Calu3 (cell line): ENCODE results near the gene PAQR8. TPM values are rescaled to one million over a fixed set of nuclear protein-coding genes. Genes with fewer than 3 reads are reported as not detected.

Source experiments
- BruUV-seq: library from RNA; stranded (reverse); fragments of 400-500 nt; replicated peaks from 2 replicates; lab custom pipeline; 2021; lab: Mats Ljungman, UMichigan
- CTCF ChIA-PET: fragments of 300-600 bp; sonication (Branson Sonifier 250); formaldehyde crosslinking; loops from one replicate; lab custom pipeline; 2022; ENCODE audit warnings: antibody characterized with exemption; lab: Charles Lee
- DNase-seq: peaks from one replicate; pipeline ENCODE4 v3.0.0; 2022
- H3K27ac Mint-ChIP-seq: one replicate; pipeline ENCODE4 v1.8.0; 2022; ENCODE audit warnings: mixed read lengths; ENCODE audit not compliant: unreplicated experiment
- H3K27me3 Mint-ChIP-seq: one replicate; pipeline ENCODE4 v1.8.0; 2022; ENCODE audit warnings: mixed read lengths; ENCODE audit not compliant: unreplicated experiment
- H3K36me3 Mint-ChIP-seq: one replicate; pipeline ENCODE4 v1.8.0; 2022; ENCODE audit warnings: mild to moderate bottlenecking, moderate library complexity, mixed read lengths; ENCODE audit not compliant: insufficient read depth, unreplicated experiment
- H3K4me1 Mint-ChIP-seq: one replicate; pipeline ENCODE4 v1.8.0; 2022; ENCODE audit warnings: mild to moderate bottlenecking, low read depth, mixed read lengths; ENCODE audit not compliant: unreplicated experiment
- H3K4me3 Mint-ChIP-seq: one replicate; pipeline ENCODE4 v1.8.0; 2022; ENCODE audit warnings: mild to moderate bottlenecking, low read depth, moderate library complexity, mixed read lengths; ENCODE audit not compliant: unreplicated experiment
- H3K9me3 Mint-ChIP-seq: one replicate; pipeline ENCODE4 v1.8.0; 2022; ENCODE audit warnings: low read depth, mixed read lengths; ENCODE audit not compliant: unreplicated experiment
- CTCF ChIP-seq: fragments of 200-600 bp; IDR thresholded peaks from one replicate; pipeline ENCODE4 v1.8.0; 2022; ENCODE audit warnings: antibody characterized with exemption; ENCODE audit not compliant: unreplicated experiment
- intact Hi-C: fragments of 100-400 bp; cut with micrococcal nuclease; formaldehyde crosslinking; loops from one replicate; pipeline ENCODE4 v1.10.0; 2022; ENCODE audit not compliant: unreplicated experiment
- total RNA-seq: library from RNA; stranded (reverse); gene quantifications from 2 replicates; pipeline ENCODE4 v1.2.3, GENCODE V29; 2022

PAQR8 gene
- total RNA-seq, 1 experiment from 2014 or later, result 16.3 TPM

- Mint-ChIP-seq H3K4me3 (no peak overlapping the region), H3K27ac (no peak overlapping the region), H3K9me3 (no peaks in the 10 kb centered on the region), H3K4me1 (peaks cover 26% of the 10 kb centered on the region), H3K36me3 (peaks cover 4% of the 10 kb centered on the region), H3K27me3 (no peaks in the 10 kb centered on the region)
- BruUV-seq, result no TSS peak
- TF ChIP-seq CTCF, result no peak
- intact Hi-C loops, result no loop called here
- CTCF ChIA-PET, result interaction anchor here (1.8 kb wide), 1 partner anchor 14 kb away, joined by 4 read pairs; no protein-coding TSS in a partner anchor
- DNase-seq, result peak; percentile 55
Observed at GRCh38 chr6:52403627-52404026, 41.7 kb downstream of the PAQR8 start.

GRCh38 chr6:52405243-52405642, 43.3 kb downstream of the PAQR8 start:
- CTCF ChIA-PET, result no interaction called here
- intact Hi-C loops, result loop anchor here (5.0 kb wide), 1 partner anchor 652 kb away; no protein-coding TSS in a partner anchor
- Mint-ChIP-seq H3K9me3 (no peaks in the 10 kb centered on the region), H3K36me3 (peaks cover 4% of the 10 kb centered on the region), H3K4me3 (no peak overlapping the region), H3K4me1 (peaks cover 16% of the 10 kb centered on the region), H3K27ac (no peak overlapping the region), H3K27me3 (no peaks in the 10 kb centered on the region)
- TF ChIP-seq CTCF, result no peak
- BruUV-seq, result no TSS peak
- DNase-seq, result no peak

GRCh38 chr6:52407467-52407866, 45.5 kb downstream of the PAQR8 start:
- CTCF ChIA-PET, result interaction anchor here (0.6 to 0.8 kb wide), 4 partner anchors 178 to 533 kb away, joined by 3 to 10 read pairs (median 5); no protein-coding TSS in a partner anchor
- Mint-ChIP-seq H3K4me3 (no peak overlapping the region), H3K27ac (no peak overlapping the region), H3K9me3 (no peaks in the 10 kb centered on the region), H3K36me3 (peaks cover 4% of the 10 kb centered on the region), H3K27me3 (no peaks in the 10 kb centered on the region), H3K4me1 (peaks cover 14% of the 10 kb centered on the region)
- intact Hi-C loops, result loop anchor here (1.0 to 5.0 kb wide), 2 partner anchors 256 to 650 kb away; no protein-coding TSS in a partner anchor
- no peak for TF ChIP-seq CTCF
- no TSS peak for BruUV-seq
- DNase-seq, result peak; percentile 24

- intact Hi-C loops, result loop anchor here (5.0 kb wide), 1 partner anchor 648 kb away; no protein-coding TSS in a partner anchor
- no peaks in the 10 kb centered on the region for H3K4me1 Mint-ChIP-seq
Observed at GRCh38 chr6:52409499-52409898, 47.5 kb downstream of the PAQR8 start.

More at GRCh38 chr6:52409499-52409898, 47.5 kb downstream of the PAQR8 start:
- Mint-ChIP-seq H3K36me3 (no peaks in the 10 kb centered on the region), H3K9me3 (no peaks in the 10 kb centered on the region), H3K4me3 (no peak overlapping the region), H3K27me3 (no peaks in the 10 kb centered on the region), H3K27ac (no peak overlapping the region)
- no TSS peak for BruUV-seq
- DNase-seq, result no peak
- CTCF ChIA-PET, result no interaction called here
- TF ChIP-seq CTCF, result no peak
